Gastroesophageal sphincter (tissue), 4 donors: ENCODE data around the gene NETO2. TPM values are rescaled to one million over a fixed set of nuclear protein-coding genes. Genes with fewer than 3 reads are reported as not detected.

Experiments
- ATAC-seq: fragments of 150-250 bp; one replicate; pipeline ENCODE4 v1.9.1; 2016; ENCODE audit warnings: mild to moderate bottlenecking, moderate library complexity
- H3K27ac ChIP-seq, 4 donors: fragments of 200-600 bp; sonication (generic) in 3 of 4; 1 replicate in 3 of 4; 2 replicates in 1 of 4; pipeline ENCODE4 v1.5.1; 2016 to 2019
- H3K27me3 ChIP-seq: fragments of 200-600 bp; sonication (generic); one replicate; pipeline ENCODE4 v1.5.1; 2019
- H3K36me3 ChIP-seq, 2 donors: fragments of 200-600 bp; sonication (generic); one replicate each; pipeline ENCODE4 v1.5.1; 2019; ENCODE audit warnings: control low read depth in 1 of 2
- H3K4me1 ChIP-seq, 3 donors: fragments of 200-600 bp; sonication (generic); 1 replicate in 2 of 3; 2 replicates in 1 of 3; pipeline ENCODE4 v1.5.1; 2016 to 2019; ENCODE audit warnings: control low read depth in 2 of 3
- H3K4me3 ChIP-seq, 2 donors: fragments of 200-600 bp; sonication (generic); one replicate each; pipeline ENCODE4 v1.5.1; 2019; ENCODE audit warnings: mild to moderate bottlenecking in 1 of 2, moderate library complexity in 1 of 2
- H3K9me3 ChIP-seq, 3 donors: fragments of 200-600 bp; sonication (generic); one replicate each; pipeline ENCODE4 v1.5.1; 2017 to 2019; ENCODE audit warnings: control low read depth in 2 of 3
- EP300 ChIP-seq: sonication (generic); formaldehyde crosslinking; IDR thresholded peaks from one replicate; pipeline ENCODE4 v1.6.1; 2017; ENCODE audit warnings: antibody characterized with exemption, mild to moderate bottlenecking
- POLR2A ChIP-seq, 2 donors: fragments of 450-650 bp; IDR thresholded peaks; one replicate each; pipeline ENCODE4 v1.6.1; 2017; ENCODE audit warnings: antibody characterized with exemption in 2 of 2, mild to moderate bottlenecking in 2 of 2, moderate library complexity in 1 of 2
- POLR2AphosphoS5 ChIP-seq: sonication (generic); formaldehyde crosslinking; IDR thresholded peaks from one replicate; pipeline ENCODE4 v1.6.1; 2017; ENCODE audit warnings: antibody characterized with exemption
- WGBS, 2 donors: methylation state at CpG; one replicate each; pipeline ENCODE4 v1.1.5; 2018; ENCODE audit warnings: low coverage in 1 of 2; 5-methylcytosine and 5-hydroxymethylcytosine counted together
- total RNA-seq, 4 donors: library from RNA; depleted of rRNA; stranded (reverse); fragments of >200 nt; gene quantifications; one replicate each; pipeline ENCODE4 v1.1.0, GENCODE V29; 2016
- TF ChIP-seq, protein P1 (sequence below), 4 experiments: fragments of 200-600 bp in 2 of 4; fragments of 450-650 bp in 2 of 4; sonication (generic) in 1 of 4; IDR thresholded peaks; one replicate each; pipeline ENCODE4 v1.5.1; 2017 to 2019; ENCODE audit warnings: antibody characterized with exemption in 4 of 4, mild to moderate bottlenecking in 2 of 4, moderate library complexity in 2 of 4

NETO2 gene
- total RNA-seq, 4 donors from 2014 or later: 0.47 to 5.0 (median 1.1) TPM

DNA sequence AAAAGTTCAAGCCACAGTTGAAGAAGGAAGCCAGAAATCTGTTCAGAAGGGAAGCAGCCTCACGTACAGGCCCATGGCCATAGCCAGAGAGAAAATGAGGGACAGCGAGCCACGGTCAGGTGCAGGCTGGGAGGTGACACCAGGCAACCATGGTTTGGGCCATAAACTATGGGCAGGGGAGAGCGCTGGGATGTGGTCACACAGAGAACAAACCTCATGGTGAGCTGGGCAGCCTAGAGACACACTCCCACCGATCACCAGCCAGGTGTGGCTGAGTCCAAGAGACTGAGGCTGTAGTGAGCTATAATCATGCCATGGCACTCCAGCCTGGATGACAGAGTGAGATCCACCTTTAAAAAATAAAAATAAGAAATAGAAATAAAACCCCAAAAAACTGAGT, 76.5 kb downstream of the NETO2 start:
- Histone ChIP-seq H3K9me3 (peaks cover 0 to 10% (median 0%) of the 10 kb centered on the region in 3 donors), H3K4me3 (no peak overlapping the region), H3K4me1 (no peaks in the 10 kb centered on the region), H3K27me3 (peaks cover 6% of the 10 kb centered on the region), H3K36me3 (no peaks in the 10 kb centered on the region), H3K27ac (no peak overlapping the region)
- no peak for ATAC-seq
- TF ChIP-seq EP300 (no peak), POLR2A (IDR thresholded peaks at IDR 0.05) (no peak), POLR2AphosphoS5 (no peak)
- TF ChIP-seq, protein P1, sequence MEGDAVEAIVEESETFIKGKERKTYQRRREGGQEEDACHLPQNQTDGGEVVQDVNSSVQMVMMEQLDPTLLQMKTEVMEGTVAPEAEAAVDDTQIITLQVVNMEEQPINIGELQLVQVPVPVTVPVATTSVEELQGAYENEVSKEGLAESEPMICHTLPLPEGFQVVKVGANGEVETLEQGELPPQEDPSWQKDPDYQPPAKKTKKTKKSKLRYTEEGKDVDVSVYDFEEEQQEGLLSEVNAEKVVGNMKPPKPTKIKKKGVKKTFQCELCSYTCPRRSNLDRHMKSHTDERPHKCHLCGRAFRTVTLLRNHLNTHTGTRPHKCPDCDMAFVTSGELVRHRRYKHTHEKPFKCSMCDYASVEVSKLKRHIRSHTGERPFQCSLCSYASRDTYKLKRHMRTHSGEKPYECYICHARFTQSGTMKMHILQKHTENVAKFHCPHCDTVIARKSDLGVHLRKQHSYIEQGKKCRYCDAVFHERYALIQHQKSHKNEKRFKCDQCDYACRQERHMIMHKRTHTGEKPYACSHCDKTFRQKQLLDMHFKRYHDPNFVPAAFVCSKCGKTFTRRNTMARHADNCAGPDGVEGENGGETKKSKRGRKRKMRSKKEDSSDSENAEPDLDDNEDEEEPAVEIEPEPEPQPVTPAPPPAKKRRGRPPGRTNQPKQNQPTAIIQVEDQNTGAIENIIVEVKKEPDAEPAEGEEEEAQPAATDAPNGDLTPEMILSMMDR (IDR thresholded peaks at IDR 0.05): no peak
- WGBS, 2 donors: 81% methylated on average over 4 of the region's 5 CpGs; no CpG with 5 or more reads in 1 of the 2 donors

DNA sequence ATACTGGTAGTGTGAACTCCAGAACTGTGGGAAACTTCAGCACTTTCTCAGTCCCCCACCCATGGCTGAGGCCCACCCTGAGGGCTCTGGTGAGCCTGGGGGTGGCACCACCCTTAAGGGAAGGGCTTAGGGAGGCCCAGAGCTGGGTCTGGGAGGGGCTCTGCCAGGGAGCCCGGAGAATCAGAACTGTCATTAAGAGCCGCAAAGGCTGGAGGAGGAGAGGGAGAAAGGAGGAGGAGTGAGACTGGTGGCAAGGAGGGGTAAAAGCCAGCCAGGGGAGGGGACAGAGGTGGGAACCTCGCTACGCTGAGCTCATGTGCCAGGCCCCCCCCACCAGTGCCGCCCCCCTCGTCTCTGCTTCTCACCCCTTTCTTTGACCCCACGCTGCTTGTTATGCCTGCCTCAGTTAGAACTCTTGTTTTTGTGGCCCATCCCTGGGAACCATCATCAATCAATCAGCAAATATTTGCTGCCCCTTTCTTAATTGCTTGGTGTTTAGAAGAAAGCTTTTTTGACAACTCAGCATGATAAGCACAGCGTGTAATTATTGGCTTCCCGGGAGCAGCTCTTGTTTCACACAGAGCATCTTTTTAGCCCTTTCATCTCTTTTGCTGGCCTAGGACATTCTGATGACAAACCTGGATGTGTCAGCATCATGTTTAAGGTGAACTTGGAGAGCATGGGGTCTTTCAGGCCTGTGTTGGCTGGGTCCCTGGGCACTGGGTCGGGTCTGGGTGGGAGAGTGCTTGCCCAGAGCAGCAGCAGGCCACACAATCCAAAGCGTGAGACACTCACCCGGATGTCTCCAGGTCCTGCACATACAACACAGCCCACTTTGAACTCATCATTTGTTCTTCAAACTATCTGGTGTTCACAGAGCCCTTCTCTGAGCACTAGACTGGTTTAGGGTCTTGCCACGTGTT, 77.7 kb downstream of the NETO2 start:
- Histone ChIP-seq H3K9me3 (peaks cover 0 to 6% (median 0%) of the 10 kb centered on the region in 3 donors), H3K27me3 (peaks cover 4% of the 10 kb centered on the region), H3K36me3 (no peaks in the 10 kb centered on the region), H3K4me1 (no peaks in the 10 kb centered on the region), H3K4me3 (no peak overlapping the region), H3K27ac (no peak overlapping the region)
- no peak for ATAC-seq
- TF ChIP-seq EP300 (no peak), POLR2A (IDR thresholded peaks at IDR 0.05) (no peak), POLR2AphosphoS5 (no peak)
- TF ChIP-seq, protein P1 (IDR thresholded peaks at IDR 0.05): no peak
- 36 to 76% methylated on average over 2 to 10 of the region's 13 CpGs for WGBS, 2 donors

DNA sequence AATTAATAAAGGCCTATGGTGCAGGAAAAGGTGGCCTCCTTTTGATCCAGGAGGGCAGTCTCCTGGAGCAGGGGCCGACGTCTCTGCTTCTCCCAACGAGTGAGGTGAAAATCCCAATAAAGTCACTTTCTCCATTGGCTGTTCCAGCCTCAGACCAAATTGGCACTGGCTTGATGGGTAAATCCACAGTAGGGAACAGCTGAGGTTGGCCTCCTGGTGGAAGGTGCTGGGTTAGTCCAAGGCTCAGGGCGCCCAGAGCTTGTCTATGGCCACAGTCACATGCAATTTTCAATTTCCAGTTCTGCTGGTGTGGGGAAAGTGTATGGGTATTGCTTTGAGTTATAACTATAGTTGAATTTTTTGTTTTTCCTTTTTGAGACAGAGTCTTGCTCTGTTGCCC, 79.0 kb downstream of the NETO2 start:
- Histone ChIP-seq H3K4me1 (no peaks in the 10 kb centered on the region), H3K27ac (no peak overlapping the region), H3K9me3 (peaks cover 0 to 6% (median 0%) of the 10 kb centered on the region in 3 donors), H3K27me3 (peaks cover 10% of the 10 kb centered on the region), H3K36me3 (no peaks in the 10 kb centered on the region), H3K4me3 (no peak overlapping the region)
- ATAC-seq: no peak
- 93 to 100% methylated on average over 3 of the region's 4 CpGs for WGBS, 2 donors
- TF ChIP-seq, protein P1 (IDR thresholded peaks at IDR 0.05): no peak
- TF ChIP-seq EP300 (no peak), POLR2A (IDR thresholded peaks at IDR 0.05) (no peak), POLR2AphosphoS5 (no peak)

DNA sequence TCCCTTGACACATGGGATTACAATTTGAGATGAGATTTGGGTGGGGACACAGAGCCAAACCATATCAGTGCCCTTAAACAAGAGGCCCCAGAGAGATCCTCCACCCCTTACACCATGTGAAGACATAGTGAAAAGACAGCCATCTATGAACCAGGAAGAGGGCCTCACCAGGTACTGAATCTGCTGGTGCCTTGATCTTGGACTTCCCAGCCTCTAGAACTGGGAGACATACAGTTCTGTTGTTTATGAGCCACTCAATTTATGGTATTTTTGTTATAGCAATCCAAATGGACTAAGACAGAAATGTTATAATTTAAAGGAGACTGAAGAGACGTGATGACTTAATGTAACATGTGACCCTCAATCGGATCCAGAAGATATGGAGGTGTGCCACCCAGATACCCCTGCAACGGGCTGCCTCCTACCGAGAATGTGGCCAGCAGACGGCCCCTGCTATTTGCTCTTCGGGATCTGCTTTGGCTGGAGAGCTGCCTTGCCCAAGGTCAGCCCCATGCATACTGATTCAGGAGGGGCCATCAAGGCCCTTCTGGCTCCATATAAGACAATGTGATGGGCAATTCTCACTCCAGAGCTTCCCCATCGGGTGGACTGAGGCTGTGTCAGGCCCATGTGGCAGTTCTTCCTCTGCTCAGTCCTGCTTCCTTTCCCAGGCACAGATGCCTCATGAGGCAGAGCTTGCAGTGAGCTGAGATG, 80.6 kb downstream of the NETO2 start:
- H3K4me3 ChIP-seq: no peak overlapping the region
- no peak for ATAC-seq
- H3K9me3 ChIP-seq: peaks cover 0 to 6% (median 0%) of the 10 kb centered on the region in 3 donors
- no peaks in the 10 kb centered on the region for H3K4me1 ChIP-seq
- no peaks in the 10 kb centered on the region for H3K36me3 ChIP-seq
- H3K27ac ChIP-seq: no peak overlapping the region
- no peak for TF ChIP-seq POLR2AphosphoS5
- TF ChIP-seq EP300: no peak
- TF ChIP-seq, protein P1 (IDR thresholded peaks at IDR 0.05): no peak
- TF ChIP-seq POLR2A (IDR thresholded peaks at IDR 0.05): no peak
- 76 to 100% methylated on average over 1 to 4 of the region's 7 CpGs for WGBS, 2 donors
- H3K27me3 ChIP-seq: peaks cover 10% of the 10 kb centered on the region
